Subcutaneous adipose tissue (tissue), 4 donors: ENCODE data around the gene UGT1A10. TPM values are rescaled to one million over a fixed set of nuclear protein-coding genes. Genes with fewer than 3 reads are reported as not detected.

Source experiments
- CTCF ChIP-seq: fragments of 450-650 bp; IDR thresholded peaks from one replicate; pipeline ENCODE4 v1.5.1; 2016; ENCODE audit warnings: low read depth, mild to moderate bottlenecking, control low read depth, antibody characterized with exemption, moderate library complexity
- total RNA-seq, 4 donors: library from RNA; depleted of rRNA; stranded (reverse); fragments of >200 nt; gene quantifications; one replicate each; pipeline ENCODE4 v1.1.0, GENCODE V29; 2016

The UGT1A10 gene
- total RNA-seq, 4 donors from 2014 or later = not detected

GRCh38 chr2:233766416-233766815, 130.2 kb downstream of the UGT1A10 start:
- TF ChIP-seq CTCF = no peak

GRCh38 chr2:233768076-233768475, 131.8 kb downstream of the UGT1A10 start:
- TF ChIP-seq CTCF = no peak

- TF ChIP-seq CTCF = no peak
Observed at GRCh38 chr2:233769260-233769659, 133.0 kb downstream of the UGT1A10 start.

DNA sequence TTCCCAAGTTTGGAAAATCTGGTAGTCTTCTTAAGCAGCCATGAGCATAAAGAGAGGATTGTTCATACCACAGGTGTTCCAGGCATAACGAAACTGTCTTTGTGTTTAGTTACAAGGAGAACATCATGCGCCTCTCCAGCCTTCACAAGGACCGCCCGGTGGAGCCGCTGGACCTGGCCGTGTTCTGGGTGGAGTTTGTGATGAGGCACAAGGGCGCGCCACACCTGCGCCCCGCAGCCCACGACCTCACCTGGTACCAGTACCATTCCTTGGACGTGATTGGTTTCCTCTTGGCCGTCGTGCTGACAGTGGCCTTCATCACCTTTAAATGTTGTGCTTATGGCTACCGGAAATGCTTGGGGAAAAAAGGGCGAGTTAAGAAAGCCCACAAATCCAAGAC, 135.9 kb downstream of the UGT1A10 start:
- TF ChIP-seq CTCF = no peak

GRCh38 chr2:233772583-233772982, 136.3 kb downstream of the UGT1A10 start:
- TF ChIP-seq CTCF = no peak

- no peak for TF ChIP-seq CTCF
Observed at GRCh38 chr2:233773854-233774253, 137.6 kb downstream of the UGT1A10 start.

- no peak for TF ChIP-seq CTCF
Observed at GRCh38 chr2:233775414-233775813, 139.2 kb downstream of the UGT1A10 start.
